Kidney capillary endothelial cell (primary cell): Measurements from ENCODE around the gene USP47.
A peak's percentile ranks its signal among the peaks of the same experiment; 100 is the strongest.
"Not testable (repeated sequence)": the region's sequence is repeated elsewhere in the genome, so short reads cannot be mapped to it uniquely, and the experiment has no call there.

Experiments
- DNase-seq: peaks from one replicate; pipeline ENCODE4 v3.0.0-alpha.2; 2018; ENCODE audit warnings: low spot score

USP47 gene

DNA sequence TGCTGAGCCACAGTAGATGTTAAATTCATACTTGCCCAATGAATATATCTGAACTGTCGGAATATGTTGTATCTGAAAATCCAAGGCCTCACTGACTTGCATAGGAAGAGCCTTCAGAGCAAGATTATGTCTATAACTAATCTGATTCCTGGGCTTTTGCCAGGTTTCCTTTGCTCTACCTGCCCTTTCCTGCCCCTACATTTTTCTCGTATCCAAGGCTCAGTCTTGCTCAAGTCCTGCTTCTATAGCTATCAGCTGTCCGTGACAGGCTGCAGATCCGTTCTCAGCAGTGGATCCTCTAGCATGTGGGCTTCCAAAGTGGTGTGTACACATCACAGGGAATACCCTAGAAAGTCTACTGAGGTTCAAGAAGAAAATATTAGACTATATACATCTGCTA lies 18.8 kb upstream of the USP47 start:
- no peak for DNase-seq

DNA sequence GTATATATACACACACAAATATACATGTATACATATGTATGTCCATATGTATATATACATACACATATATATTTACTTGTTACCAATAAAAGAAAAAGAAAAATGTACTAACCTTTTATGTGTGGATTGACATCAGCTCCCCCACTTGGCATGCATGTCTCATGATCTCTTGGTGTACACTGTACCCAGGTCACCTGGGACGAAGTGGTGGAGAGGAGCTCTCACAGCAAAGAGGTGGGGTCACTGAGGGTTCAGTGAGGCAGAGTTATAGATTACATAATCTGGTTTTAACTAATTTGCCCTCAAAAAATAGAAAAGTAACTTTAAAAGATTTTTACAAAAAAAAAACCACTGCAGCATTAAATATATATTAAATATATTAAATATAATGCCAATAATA lies 15.5 kb upstream of the USP47 start:
- no peak for DNase-seq

DNA sequence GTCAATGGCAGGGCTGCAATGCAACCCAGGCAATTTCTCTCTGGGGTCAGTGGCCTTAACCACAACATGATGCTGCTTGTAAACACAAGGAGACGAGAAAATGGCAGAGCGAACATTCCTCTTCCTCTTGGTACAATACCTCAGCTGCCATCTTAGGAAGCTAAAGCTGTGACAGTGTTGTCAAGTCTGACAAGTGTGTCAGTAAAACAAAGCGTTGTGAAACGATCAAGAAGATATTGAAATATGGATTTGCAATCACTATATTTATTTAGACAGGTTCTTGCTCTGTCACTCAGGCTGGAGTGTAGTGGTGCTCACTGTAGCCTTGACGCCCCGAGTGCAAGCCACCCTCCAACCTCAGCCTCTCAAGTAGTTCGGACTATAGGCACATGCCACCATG lies 14.5 kb upstream of the USP47 start:
- DNase-seq, result no peak

DNA sequence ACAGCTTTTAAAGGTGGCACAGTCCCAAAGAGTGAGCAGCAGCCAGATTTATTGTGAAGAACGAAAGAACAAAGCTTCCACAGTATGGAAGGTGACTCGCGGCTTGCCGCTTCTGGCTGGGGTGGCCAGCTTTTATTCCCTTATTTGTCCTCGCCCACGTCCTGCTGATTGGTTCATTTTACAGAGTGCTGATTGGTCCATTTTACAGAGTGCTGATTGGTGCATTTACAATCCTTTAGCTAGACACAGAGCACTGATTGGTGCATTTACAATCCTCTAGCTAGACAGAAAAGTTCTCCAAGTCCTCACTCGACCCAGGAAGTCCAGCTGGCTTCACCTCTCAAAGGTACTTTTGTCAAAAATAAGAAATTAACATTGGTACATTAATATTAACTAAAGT lies 10.4 kb upstream of the USP47 start:
- DNase-seq, result not testable (repeated sequence)

DNA sequence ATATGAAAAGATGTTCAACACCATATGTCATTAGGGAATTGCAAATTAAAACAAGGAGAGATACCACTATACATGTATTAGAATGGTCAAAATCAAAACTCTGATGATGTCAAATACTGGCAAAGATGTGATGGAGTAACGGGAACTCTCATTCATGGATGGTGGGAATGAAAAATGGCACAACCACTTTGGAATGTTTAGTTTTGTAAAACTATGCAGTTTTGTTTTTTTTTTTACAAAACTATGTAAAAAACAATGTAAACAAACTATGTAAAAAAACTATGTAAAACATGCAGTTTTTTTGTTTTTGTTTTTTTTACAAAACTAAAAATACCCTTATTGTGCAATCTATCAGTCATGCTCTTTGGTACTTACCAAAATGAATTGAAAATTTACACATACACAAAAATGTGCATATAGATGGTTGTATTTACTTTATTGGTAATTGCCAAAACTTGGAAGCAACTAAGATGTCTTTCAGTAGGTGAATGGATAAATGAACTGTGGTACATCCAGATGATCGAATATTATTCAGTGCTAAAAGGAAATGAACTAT lies 5.0 kb upstream of the USP47 start:
- no peak for DNase-seq

DNA sequence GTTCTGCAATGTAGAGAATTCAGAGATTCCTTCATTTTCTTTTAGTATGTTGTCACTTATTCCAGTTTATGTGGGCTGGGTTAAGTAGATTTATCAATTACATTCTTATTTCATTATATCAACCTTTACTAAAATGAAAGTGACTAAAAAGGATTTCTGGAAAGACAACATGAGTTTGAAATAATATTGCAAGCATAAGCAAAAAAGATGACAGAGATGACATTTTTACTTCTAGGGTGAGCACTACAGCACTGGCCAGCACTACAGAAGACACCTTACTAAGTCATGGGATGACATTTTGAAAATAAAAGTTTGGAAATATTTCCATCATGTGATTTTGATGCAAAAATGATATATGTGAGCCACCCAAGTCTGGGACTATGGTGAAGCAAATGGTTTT lies 2.1 kb upstream of the USP47 start:
- no peak for DNase-seq

DNA sequence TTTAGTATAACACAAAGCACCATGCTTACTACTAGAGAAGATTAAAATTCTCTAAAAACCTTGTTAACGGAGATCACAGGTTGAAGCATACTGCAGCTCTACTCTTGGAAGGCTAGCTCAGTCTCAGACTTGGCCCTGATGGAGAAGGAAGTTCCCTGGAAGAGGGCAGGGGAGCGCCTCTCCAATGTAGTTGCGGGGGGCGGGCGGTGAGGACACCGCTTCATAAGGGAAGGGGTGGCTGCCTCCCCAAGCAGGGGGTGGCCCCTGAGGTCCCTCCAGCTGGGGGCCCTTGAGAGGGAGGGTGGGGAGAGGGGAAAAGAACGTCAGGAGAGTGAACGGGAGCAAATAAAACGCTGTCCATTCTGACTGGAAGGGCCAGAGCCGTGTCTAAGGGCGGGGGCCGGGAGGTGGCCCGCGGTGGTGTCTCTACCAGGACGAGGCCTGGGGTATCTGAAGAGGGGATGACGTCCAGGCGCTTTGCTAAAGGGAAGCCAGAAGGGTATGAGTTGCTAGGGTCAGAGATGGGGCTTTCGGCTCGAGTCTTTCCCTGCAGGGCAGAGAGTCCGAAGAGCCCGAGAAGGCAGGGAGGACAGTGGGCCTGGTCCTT lies 553 bp upstream of the USP47 start:
- DNase-seq, result no peak

DNA sequence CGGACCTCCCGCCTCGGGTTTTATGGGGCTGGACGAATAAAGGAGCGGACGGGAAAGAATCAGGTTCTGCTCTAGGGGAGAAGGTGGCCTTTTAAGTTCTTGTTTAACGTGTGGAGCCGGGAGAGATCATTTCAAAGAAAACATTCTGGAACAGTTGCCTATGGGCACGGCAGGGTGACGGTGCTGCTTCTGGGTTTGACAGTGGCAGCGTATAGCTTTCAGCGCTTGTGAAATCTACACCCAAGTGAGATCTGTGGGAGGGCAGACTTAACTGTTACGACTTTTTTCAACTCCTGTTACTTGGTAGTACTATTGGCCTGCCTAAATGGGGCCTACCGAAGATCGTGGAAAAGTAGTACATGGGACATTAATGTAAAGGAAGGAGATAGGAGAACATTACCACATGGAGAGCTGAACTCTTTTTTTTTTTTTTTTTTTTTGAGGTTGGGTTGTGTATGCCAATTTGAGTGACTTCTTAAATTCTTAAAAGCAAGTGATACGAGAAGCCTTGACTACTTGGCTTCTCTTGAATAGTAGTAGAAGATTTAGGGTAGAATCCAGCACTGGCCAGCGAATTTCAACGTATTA lies 743 bp downstream of the USP47 start:
- DNase-seq, result peak; percentile 58

DNA sequence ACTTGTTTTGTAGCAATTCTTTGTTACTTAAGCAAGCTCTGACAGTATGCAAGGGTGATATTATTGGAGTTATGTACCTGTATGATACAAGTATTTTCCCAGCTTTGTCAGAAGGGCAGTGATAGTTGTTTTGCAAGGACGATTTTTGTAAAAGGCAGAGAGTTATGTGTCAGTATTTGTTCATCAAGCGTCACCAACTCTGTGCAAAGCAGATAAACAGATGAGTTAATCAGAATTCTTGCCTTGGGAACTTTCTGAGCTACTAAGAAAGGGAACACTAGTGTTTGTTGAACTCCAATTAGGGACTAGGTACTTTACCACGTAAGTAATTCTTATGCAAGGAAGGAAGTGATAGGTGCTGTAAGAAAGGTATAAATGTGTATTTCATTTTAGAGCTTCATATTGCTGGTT lies 1.4 kb downstream of the USP47 start:
- DNase-seq, result peak; percentile 20

DNA sequence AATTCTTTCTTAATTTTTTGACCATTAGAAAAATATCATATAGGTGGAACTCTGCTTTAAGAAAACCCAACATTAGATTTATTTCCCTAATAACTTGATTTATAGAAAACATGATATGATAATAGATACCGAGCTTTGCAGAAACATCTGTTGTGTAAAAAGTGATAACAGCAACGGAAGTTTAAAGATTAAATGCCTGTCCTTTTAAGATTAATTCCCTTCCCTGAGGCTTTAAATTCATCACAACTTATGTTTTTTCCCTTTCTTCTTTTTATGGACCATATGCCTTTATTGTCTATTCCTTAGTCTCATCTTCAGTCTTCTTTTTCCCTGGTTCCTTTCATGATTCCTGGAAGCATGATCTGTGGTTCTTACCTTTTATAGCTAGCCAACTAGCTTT lies 1.9 kb downstream of the USP47 start:
- DNase-seq, result no peak

DNA sequence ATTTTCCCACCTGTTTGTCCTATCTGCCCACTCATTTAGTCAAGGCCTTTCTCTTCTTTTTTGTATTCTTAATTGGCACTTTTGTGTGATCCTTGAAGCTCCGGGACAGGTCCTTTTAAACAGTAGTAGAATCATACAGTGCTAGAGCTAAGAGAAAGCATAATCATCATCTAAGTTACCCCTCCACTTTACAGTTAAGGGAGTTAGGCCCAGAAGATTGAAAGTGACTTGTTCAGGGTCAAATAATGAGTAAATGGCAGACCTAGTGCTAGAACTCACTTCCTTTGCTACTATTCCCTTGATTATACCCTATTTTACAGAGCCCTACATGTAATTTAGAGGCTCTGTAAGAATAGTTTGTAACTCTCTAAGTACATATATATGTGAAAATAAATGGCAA lies 2.5 kb downstream of the USP47 start:
- DNase-seq, result no peak

DNA sequence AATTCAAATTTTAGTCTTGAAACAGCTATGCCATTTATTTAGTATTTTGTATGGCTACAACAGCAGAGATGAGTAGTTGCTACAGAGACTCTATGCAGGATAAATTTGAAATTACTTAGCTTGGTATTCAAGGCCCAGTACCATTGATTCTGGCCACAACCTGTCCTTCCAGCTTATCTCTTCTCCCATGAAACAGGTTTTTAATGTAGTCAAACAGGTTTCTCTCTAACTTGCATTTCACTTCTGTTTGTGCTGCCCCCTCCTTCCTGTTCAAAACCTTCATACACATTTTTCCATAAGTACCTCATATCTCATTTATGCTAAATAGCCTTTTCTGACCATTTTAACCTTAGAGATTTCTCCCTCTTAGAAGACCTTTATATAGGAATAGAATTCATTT lies 3.3 kb downstream of the USP47 start:
- no peak for DNase-seq

DNA sequence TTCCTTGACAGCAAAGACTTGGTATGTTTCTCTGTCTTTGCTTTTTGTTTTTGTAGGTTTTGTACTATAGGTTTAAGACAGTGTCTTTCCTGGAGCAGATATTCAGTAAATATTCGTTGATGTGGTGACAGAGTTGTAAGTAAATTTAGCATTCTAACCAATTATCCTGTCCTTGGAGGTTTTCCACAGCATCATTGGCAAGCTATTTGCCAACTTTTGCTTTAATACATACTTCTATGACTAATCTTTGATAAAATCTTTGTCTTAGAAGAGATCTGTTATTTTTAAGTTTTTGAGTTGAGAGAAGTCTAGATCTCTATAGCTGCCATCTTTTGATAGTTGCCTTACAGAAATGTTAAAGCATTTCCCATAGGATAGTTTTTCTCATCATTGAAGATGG lies 3.8 kb downstream of the USP47 start:
- no peak for DNase-seq

DNA sequence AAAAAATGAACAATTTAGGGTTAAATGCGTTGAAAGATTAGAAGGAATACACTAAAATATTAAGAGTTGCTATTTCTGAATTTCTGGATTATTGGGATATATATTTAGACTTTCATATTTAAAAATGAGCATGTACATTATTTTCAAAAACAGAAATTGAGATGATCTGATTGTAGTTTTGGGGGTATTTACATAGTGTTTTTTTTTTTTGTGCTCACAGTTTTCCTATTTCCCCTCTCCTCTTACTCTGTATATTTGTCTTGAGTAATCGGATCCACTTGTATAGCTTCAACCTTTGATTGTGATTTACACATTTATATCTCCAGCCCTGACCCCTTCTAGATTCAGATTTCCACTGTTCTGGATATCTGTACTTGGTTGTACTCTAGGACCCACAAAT lies 5.3 kb downstream of the USP47 start:
- DNase-seq, result no peak

DNA sequence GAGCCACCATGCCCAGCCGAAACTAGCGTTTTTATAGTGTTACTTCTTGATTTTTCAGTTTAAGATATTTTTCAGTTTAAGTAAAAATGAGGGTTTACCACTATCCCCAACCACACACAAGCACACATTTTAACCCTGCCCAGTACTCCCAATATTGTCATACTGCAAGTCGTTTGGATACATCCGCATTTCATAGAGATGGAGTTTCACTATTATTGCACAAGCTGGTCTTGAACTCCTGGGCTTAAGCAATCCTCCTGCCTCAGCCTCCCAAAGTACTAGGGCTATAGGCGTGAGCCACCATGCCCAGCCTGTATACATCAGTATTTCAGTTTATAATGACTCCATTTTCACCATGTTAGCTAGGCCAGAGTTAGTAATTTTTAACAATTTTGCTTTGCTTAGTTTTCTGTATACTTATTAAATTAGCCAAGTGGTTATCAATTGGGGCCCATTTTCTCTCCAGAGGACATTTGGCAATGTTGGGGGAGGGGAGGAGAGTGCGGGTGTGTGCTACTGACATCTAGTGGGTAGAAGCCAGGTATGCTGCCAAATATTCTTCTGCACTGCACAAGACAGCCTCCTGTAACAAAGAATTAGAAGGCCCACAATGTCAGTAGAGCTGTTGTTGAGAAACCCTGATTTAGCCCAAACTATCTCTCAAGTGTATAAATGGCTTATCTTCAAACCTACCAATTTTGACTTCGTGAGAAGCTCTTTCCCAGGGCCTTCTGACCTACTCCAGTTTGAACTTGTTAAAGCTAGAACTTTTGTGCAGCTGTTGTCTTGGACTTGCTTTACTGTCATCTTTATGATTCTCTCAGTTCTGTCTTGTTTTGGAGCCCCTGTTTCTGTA lies 7.3 kb downstream of the USP47 start:
- DNase-seq, result peak; percentile 46

DNA sequence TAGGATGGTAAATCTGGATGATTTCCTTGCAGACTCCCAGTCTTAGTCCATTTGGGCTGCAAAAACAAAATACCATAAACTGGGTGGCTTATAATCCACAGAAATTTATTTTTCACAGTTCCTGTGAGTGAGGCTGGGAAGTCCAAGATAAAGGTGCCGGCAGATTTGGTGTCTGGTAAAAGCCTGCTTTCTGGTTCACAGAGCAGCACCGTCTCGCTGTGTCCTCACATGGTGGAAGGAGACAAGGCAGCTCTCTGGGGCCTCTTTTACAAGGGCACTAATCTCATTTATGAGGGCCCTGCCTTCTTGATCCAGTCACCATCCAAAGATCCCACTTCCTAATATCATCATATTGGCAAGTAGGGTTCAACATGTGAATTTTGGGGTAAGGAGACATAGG lies 8.9 kb downstream of the USP47 start:
- no peak for DNase-seq

DNA sequence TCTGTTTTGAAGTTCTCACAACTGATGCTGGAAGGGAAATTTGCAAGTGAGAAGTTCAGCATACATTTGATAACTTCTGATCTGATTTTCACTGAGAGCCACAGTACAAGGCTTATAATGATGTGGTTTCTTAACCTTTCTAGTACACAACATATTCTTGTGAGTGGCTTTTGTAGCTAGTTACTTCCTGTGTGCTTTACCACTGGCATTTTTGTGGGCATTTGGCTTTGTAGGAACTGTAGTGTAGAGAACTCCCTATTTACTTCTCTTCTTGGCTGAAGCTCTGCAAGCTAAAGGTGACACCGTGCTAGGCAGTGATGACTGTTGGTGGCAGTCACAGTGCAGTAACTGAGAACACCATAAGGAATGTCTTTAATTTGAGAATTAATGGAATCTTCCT lies 14.9 kb downstream of the USP47 start:
- DNase-seq, result no peak

DNA sequence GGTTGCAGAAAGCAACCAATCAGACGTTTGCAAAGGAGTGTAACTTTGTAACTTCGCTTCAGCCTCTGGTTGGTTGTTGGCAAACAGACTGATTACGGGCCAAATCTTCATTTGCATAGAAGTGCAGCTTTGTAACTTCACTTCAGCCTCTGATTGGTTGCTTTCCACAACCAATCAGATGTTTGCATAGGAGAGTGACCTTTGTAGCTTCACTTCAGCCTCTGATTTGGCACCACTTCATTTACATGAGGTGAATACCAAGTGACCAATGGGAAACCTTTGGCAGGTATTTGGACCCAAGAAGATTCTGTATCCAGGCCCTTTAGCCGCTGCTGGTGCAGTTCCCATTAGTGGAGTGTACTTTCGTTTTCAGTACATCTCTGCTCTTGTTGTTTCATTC lies 16.0 kb downstream of the USP47 start:
- no peak for DNase-seq

DNA sequence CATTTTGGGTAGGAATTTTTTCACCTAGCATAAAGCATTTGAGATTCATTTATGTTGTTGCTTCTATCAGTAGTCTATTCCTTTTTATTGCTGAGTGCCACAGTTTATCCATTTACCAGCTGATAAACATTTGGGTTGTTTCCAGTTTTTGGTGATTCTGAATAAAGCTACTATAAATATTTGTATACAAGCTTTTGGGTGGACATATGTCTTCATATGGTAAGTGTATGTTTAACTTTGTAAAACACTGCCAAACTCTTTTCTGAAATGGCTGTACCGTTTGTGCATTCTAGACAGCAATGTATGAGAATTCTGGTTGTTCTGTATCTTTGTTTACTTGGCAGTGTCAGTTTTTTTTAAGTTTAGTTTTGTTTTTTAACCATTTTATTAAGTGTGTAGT lies 16.9 kb downstream of the USP47 start:
- DNase-seq, result no peak

DNA sequence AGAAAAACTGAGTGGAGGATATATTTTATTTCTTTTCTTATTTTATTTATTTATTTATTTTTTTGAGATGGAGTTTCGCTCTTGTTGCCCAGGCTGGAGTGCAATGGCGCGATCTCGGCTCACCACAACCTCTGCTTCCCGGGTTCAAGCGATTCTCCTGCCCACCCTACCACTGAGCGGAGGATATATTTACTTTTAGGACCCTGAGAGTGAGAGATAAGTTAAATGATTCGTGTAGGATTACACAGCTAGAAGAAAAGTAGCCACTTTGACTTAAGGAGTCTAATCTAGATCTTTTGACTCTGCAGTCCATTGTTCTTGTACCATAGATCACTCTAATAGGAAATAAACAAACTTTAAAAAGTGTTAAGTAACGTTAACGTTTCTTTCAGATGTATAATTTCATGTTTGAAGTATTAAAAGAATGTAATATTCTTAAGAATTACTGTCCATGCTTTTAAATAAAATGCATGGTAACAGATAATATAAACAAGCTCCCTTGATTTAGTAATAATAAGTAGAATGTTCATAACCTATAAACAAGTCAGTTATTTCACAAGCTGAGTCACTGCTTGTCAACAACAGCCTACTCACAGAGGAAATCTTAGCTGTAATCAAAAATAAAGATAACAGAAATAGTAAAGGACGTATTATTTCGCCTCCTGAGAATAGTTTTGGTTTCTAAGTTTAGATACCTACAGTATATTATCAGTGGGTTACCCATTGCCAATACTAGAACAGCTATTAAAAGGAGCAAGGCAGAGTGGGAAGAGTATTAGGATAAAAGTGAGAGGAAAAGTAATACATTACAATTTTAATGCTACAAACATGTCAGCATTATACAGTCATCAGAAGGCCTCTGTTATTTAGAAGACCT lies 18.6 kb downstream of the USP47 start:
- peak; percentile 24 for DNase-seq

DNA sequence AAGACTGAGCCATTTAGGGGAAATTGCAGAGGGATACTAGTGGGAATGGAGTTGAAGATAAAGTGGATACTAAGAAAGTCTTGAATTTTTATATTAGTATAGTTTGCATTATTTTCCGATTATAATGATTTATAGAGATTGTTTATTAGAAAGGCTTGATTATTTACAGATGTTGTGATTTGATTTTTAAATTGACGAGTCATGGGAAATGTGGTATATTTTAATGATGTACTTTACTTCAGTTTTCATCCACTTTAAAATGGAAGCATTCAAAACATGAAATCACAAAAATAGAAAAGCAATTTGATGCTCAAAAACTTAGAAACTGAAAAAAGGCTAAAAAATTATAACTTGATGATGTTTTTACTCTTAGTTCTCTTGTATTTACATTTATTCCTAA lies 21.2 kb downstream of the USP47 start:
- DNase-seq, result no peak

DNA sequence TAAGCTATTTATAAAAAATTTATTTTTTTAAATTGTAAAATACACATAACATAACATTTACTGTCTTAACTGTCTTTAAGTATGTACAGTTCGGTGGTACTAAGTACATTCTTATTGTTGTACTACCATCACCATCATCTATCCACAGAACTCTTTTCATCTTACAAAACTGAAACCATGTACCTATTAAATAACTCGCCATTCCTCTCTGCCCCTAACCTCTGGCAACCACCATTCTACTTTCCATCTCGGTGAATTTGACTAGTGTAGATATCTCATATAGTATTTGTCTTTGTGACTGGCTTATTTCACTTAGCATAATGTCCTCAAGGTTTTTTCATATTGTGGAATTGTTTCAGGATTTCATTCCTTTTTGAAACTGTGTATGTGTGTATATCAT lies 22.6 kb downstream of the USP47 start:
- no peak for DNase-seq
